HG03442 (cell line): ENCODE results near the gene PAIP1.
"Not testable (repeated sequence)": the region's sequence is repeated elsewhere in the genome, so short reads cannot be mapped to it uniquely, and the experiment has no call there.

ENCODE experiments used
- ATAC-seq: cut with Tn5 transposase; IDR thresholded peaks from one replicate; pipeline ENCODE4 v1.9.1; 2021; ENCODE audit warnings: mild to moderate bottlenecking, moderate library complexity; ENCODE audit not compliant: unreplicated experiment

The PAIP1 gene

GRCh38 chr5:43556857-43557542, at the start of gene PAIP1:
Gene PAIP1 (minus strand): TSS chr5:43557077. CDS start chr5:43556846, 231 bp downstream.
- ATAC-seq: peak; percentile 65

GRCh38 chr5:43606351-43606750, 49.5 kb upstream of the PAIP1 start:
- no peak for ATAC-seq

GRCh38 chr5:43604699-43605098, 47.8 kb upstream of the PAIP1 start:
- ATAC-seq: no peak

GRCh38 chr5:43603344-43604217, 46.7 kb upstream of the PAIP1 start:
- peak; percentile 52 for ATAC-seq

GRCh38 chr5:43602461-43603343, 45.8 kb upstream of the PAIP1 start, which contains the start of gene NNT:
Gene NNT (plus strand): TSS chr5:43603180. CDS start chr5:43609196, 6,016 bp downstream.
- ATAC-seq: peak; percentile 73

GRCh38 chr5:43601454-43602260, 44.8 kb upstream of the PAIP1 start:
- ATAC-seq: peak; percentile 29

- ATAC-seq: not testable (repeated sequence)
These were observed 42.0 kb upstream of the PAIP1 start for GRCh38 chr5:43598927-43599326.

- peak; percentile 56 for ATAC-seq
These were observed 35.5 kb upstream of the PAIP1 start for GRCh38 chr5:43592363-43592762.

GRCh38 chr5:43590700-43591099, 33.8 kb upstream of the PAIP1 start:
- ATAC-seq: no peak

GRCh38 chr5:43589310-43589709, 32.4 kb upstream of the PAIP1 start:
- ATAC-seq: no peak

- no peak for ATAC-seq
These were observed 32.0 kb upstream of the PAIP1 start for GRCh38 chr5:43588842-43589241.

GRCh38 chr5:43584166-43584699, 27.4 kb upstream of the PAIP1 start:
- ATAC-seq: no peak

- ATAC-seq: no peak
These were observed 26.8 kb upstream of the PAIP1 start for GRCh38 chr5:43583724-43584123.

GRCh38 chr5:43582082-43583005, 25.5 kb upstream of the PAIP1 start:
- no peak for ATAC-seq

- ATAC-seq: no peak
These were observed 24.5 kb upstream of the PAIP1 start for GRCh38 chr5:43581398-43581797.

- ATAC-seq: not testable (repeated sequence)
These were observed 23.7 kb upstream of the PAIP1 start for GRCh38 chr5:43580402-43581210.

GRCh38 chr5:43573058-43573457, 16.2 kb upstream of the PAIP1 start:
- ATAC-seq: no peak

- no peak for ATAC-seq
These were observed 15.5 kb upstream of the PAIP1 start for GRCh38 chr5:43572357-43572756.
